Measurements from ENCODE around the gene SMIM1. TPM values are rescaled to one million over a fixed set of nuclear protein-coding genes. Genes with fewer than 3 reads are reported as not detected.

The SMIM1 gene
- total and polyA plus RNA-seq, 2 donors (not counting 3 experiments of a cell fraction or from before 2014, with no cell fraction given), result 1.4 to 2.9 TPM

DNA sequence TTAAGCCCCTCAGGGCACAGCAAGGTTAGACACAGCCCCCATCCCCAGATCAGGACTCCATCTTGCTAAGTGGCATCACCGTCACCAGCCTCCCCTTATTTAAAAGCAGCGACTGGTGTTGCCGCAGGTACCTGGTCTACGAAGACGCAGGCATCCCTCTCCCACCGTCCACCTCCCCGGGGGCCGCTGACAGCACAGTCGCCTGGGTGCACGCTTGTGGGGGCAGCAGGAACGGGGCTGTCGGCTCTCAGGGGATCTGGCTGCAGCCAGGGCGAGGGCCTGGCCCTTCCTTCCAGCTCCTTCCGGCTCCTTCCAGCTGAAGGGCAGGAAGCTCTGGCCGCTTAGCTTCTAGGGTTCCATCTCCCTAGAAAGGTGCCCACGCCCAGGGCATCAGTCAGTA, 37.9 kb upstream of the SMIM1 start:
- FAIRE-seq, result no peak
- Histone ChIP-seq H3K79me2 (ENCODE audit: control insufficient read depth, insufficient read depth, low read length) (no peaks in the 10 kb centered on the region), H3K9me1 (replicated peaks; ENCODE audit: control insufficient read depth, extremely low read depth, insufficient read depth, low read length) (no peaks in the 10 kb centered on the region), H3K27me3 (ENCODE audit: control insufficient read depth in 2 of 2, insufficient read depth in 2 of 2, low read length in 2 of 2) (no peaks in the 10 kb centered on the region), H3K36me3 (ENCODE audit: control insufficient read depth in 2 of 2, extremely low read depth in 1 of 2, insufficient read depth in 2 of 2, low read length in 2 of 2) (peaks cover 4 to 12% of the 10 kb centered on the region in 2 experiments), H3K4me1 (ENCODE audit: control insufficient read depth, extremely low read depth, insufficient read depth, low read length) (no peaks in the 10 kb centered on the region), H3K4me2 (ENCODE audit: insufficient read depth, low read length) (no peak overlapping the region), H3K27ac (ENCODE audit: insufficient read depth, low read depth, low read length) (no peak overlapping the region), H2AFZ (ENCODE audit: low read depth, low read length) (no peak overlapping the region), H3K4me3 (replicated peaks in 1 of 3; ENCODE audit: insufficient read depth in 1 of 3, low read depth in 1 of 3, low read length in 3 of 3) (no peak overlapping the region), H3K9me3 (replicated peaks; ENCODE audit: control insufficient read depth, insufficient read depth, low read length) (no peaks in the 10 kb centered on the region), H4K20me1 (replicated peaks; ENCODE audit: control insufficient read depth, extremely low read depth, insufficient read depth, low read length) (no peaks in the 10 kb centered on the region), H3K9ac (replicated peaks; ENCODE audit: extremely low read depth, insufficient read depth, low read length) (no peak overlapping the region)
- ChIA-PET POLR2A (no interaction called here), CTCF (interaction anchor here (0.8 to 3.5 kb wide), 3 partner anchors 10 to 282 kb away, joined by 3 to 25 read pairs (median 3); no protein-coding TSS in a partner anchor)
- TF ChIP-seq GATA2 (IDR thresholded peaks at IDR 0.05; ENCODE audit: insufficient read depth, insufficient read length, low read depth, low read length), result no peak
- TF ChIP-seq POLR2AphosphoS5 (IDR thresholded peaks at IDR 0.05; ENCODE audit: insufficient read depth, low read depth, low read length), result no peak
- TF ChIP-seq POLR2A (IDR thresholded peaks at IDR 0.05; ENCODE audit: low read depth, low read length), result no peak
- TF ChIP-seq FOS (IDR thresholded peaks at IDR 0.05; ENCODE audit: borderline replicate concordance, insufficient read depth, low read length), result no peak
- no peak for TF ChIP-seq JUN (IDR thresholded peaks at IDR 0.05; ENCODE audit: borderline replicate concordance, insufficient read depth, insufficient read length, low read depth)
- DNase-seq (ENCODE audit: low read depth, low spot score), result no peak
- intact Hi-C loops (cut with micrococcal nuclease), result no loop called here
- dilution Hi-C loops (cut with MboI; ENCODE audit: extremely low pct_ligation_motif_present, low sequenced_read_pairs), result no loop called here
- BruUV-seq (replicated peaks), result no TSS peak

DNA sequence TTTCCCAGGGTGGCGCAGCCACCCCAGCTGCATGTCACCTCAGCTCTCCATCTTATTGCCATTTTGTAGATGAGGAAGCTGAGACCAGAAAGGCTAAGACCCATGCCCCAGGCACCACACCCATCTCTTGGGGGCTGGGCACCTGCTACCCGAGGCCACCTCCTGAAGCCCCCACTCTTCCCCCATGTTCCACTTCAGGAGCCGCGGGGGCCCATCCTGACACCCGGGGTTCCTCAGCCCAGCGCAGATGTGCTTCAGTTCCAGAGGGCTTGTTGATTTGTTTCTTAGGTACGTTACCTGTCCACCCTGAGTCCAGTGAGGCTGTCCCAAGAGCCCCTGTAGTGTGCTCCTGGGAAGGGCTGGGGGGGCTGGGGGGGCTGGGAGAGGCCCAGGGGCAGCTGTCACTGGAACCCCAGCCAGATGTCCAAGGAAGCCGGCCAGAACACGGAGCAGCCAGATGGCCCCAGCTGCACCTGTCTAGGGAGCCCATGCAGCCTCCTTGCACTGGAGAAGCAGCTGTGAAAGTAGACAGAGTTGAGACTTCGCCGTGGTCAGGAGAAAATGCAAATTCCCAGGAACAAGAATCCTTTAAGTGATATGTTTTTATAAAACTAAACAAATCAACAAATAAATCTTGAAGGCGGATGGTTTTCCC, 37.4 kb upstream of the SMIM1 start:
- CTCF ChIA-PET, result interaction anchor here (0.8 to 3.5 kb wide), 2 partner anchors 11 to 282 kb away, joined by 3 to 25 read pairs; no protein-coding TSS in a partner anchor
- Histone ChIP-seq H3K4me3 (replicated peaks in 1 of 3; ENCODE audit: insufficient read depth in 1 of 3, low read depth in 1 of 3, low read length in 3 of 3) (no peak overlapping the region), H3K4me2 (ENCODE audit: insufficient read depth, low read length) (no peak overlapping the region), H3K9me1 (replicated peaks; ENCODE audit: control insufficient read depth, extremely low read depth, insufficient read depth, low read length) (no peaks in the 10 kb centered on the region), H3K27me3 (ENCODE audit: control insufficient read depth in 2 of 2, insufficient read depth in 2 of 2, low read length in 2 of 2) (no peaks in the 10 kb centered on the region), H3K9me3 (replicated peaks; ENCODE audit: control insufficient read depth, insufficient read depth, low read length) (no peaks in the 10 kb centered on the region), H3K27ac (ENCODE audit: insufficient read depth, low read depth, low read length) (no peak overlapping the region), H3K36me3 (ENCODE audit: control insufficient read depth in 2 of 2, extremely low read depth in 1 of 2, insufficient read depth in 2 of 2, low read length in 2 of 2) (peaks cover 4 to 12% of the 10 kb centered on the region in 2 experiments), H3K4me1 (ENCODE audit: control insufficient read depth, extremely low read depth, insufficient read depth, low read length) (no peaks in the 10 kb centered on the region), H3K79me2 (ENCODE audit: control insufficient read depth, insufficient read depth, low read length) (no peaks in the 10 kb centered on the region), H2AFZ (ENCODE audit: low read depth, low read length) (no peak overlapping the region), H4K20me1 (replicated peaks; ENCODE audit: control insufficient read depth, extremely low read depth, insufficient read depth, low read length) (no peaks in the 10 kb centered on the region), H3K9ac (replicated peaks; ENCODE audit: extremely low read depth, insufficient read depth, low read length) (no peak overlapping the region)
- intact Hi-C loops (cut with micrococcal nuclease), result no loop called here
- DNase-seq (ENCODE audit: low read depth, low spot score) (no peak), FAIRE-seq (no peak)
- TF ChIP-seq, protein P1, sequence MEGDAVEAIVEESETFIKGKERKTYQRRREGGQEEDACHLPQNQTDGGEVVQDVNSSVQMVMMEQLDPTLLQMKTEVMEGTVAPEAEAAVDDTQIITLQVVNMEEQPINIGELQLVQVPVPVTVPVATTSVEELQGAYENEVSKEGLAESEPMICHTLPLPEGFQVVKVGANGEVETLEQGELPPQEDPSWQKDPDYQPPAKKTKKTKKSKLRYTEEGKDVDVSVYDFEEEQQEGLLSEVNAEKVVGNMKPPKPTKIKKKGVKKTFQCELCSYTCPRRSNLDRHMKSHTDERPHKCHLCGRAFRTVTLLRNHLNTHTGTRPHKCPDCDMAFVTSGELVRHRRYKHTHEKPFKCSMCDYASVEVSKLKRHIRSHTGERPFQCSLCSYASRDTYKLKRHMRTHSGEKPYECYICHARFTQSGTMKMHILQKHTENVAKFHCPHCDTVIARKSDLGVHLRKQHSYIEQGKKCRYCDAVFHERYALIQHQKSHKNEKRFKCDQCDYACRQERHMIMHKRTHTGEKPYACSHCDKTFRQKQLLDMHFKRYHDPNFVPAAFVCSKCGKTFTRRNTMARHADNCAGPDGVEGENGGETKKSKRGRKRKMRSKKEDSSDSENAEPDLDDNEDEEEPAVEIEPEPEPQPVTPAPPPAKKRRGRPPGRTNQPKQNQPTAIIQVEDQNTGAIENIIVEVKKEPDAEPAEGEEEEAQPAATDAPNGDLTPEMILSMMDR (IDR thresholded peaks at IDR 0.05; ENCODE audit: extremely low read depth in 1 of 2, insufficient read depth in 1 of 2, low read depth in 1 of 2, low read length in 2 of 2), result no peak
- TF ChIP-seq MYC (IDR thresholded peaks at IDR 0.05; ENCODE audit: low read depth, low read length) (no peak), GATA2 (IDR thresholded peaks at IDR 0.05; ENCODE audit: insufficient read depth, insufficient read length, low read depth, low read length) (no peak), EZH2 (IDR thresholded peaks at IDR 0.05; ENCODE audit: borderline replicate concordance, low read depth, low read length, severe bottlenecking) (no peak), POLR2AphosphoS5 (IDR thresholded peaks at IDR 0.05; ENCODE audit: insufficient read depth, low read depth, low read length) (no peak), POLR2A (IDR thresholded peaks at IDR 0.05; ENCODE audit: low read depth, low read length) (no peak), FOS (IDR thresholded peaks at IDR 0.05; ENCODE audit: borderline replicate concordance, insufficient read depth, low read length) (no peak), JUN (IDR thresholded peaks at IDR 0.05; ENCODE audit: borderline replicate concordance, insufficient read depth, insufficient read length, low read depth) (no peak)
- TF ChIP-seq, protein P2, sequence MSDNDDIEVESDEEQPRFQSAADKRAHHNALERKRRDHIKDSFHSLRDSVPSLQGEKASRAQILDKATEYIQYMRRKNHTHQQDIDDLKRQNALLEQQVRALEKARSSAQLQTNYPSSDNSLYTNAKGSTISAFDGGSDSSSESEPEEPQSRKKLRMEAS (IDR thresholded peaks at IDR 0.05; ENCODE audit: insufficient read depth, insufficient read length), result no peak
- POLR2A ChIA-PET, result no interaction called here
- dilution Hi-C loops (cut with MboI; ENCODE audit: extremely low pct_ligation_motif_present, low sequenced_read_pairs), result no loop called here
- BruUV-seq (replicated peaks), result no TSS peak

Measured in endothelial cell of umbilical vein (primary cell).